GM23338 (cell line): ENCODE measurements around the gene BMP10.

Source experiments
- CTCF ChIP-seq, 2 experiments: fragments of 200-600 bp in 1 of 2; sonication (generic) in 1 of 2; conservative IDR thresholded peaks; 2 replicates each; pipeline versions ENCODE4 v1.5.1 to v1.6.1; 2016 to 2017; ENCODE audit warnings: antibody characterized with exemption in 2 of 2, low read depth in 2 of 2, mild to moderate bottlenecking in 2 of 2, moderate library complexity in 1 of 2
- EZH2 ChIP-seq: fragments of 200-600 bp; sonication (generic); IDR thresholded peaks from one replicate; pipeline ENCODE4 v1.8.0; 2017; ENCODE audit warnings: antibody characterized with exemption, mild to moderate bottlenecking, low read depth; ENCODE audit not compliant: unreplicated experiment
- EZH2phosphoT487 ChIP-seq: fragments of 200-600 bp; sonication (generic); IDR thresholded peaks from one replicate; pipeline ENCODE4 v1.8.1; 2018; ENCODE audit warnings: antibody characterized with exemption; ENCODE audit not compliant: unreplicated experiment
- JUNB ChIP-seq: IDR thresholded peaks from one replicate; pipeline ENCODE4 v1.6.1; 2016; ENCODE audit warnings: antibody characterized with exemption; ENCODE audit not compliant: unreplicated experiment
- NANOG ChIP-seq: IDR thresholded peaks from 2 replicates; pipeline ENCODE4 v1.6.1; 2016; ENCODE audit warnings: antibody characterized with exemption, borderline replicate concordance
- POLR2AphosphoS5 ChIP-seq: IDR thresholded peaks from 2 replicates; pipeline ENCODE4 v1.6.1; 2016; ENCODE audit warnings: antibody characterized with exemption, low read depth
- REST ChIP-seq: IDR thresholded peaks from one replicate; pipeline ENCODE4 v1.6.1; 2018; ENCODE audit warnings: antibody characterized with exemption; ENCODE audit not compliant: unreplicated experiment
- ZNF331 ChIP-seq: fragments of 250-450 bp; sonication (Bioruptor Pico); IDR thresholded peaks from 2 replicates; pipeline ENCODE4 v1.5.0; 2020; ENCODE audit warnings: low read depth, mild to moderate bottlenecking, moderate library complexity

GRCh38 chr2:68912111-68912510 is 40.9 kb upstream of the BMP10 start:
- no peak for TF ChIP-seq CTCF (conservative IDR thresholded peaks at IDR 0.05; ENCODE audit: low read depth in 2 of 2)
- no peak for TF ChIP-seq POLR2AphosphoS5
- TF ChIP-seq JUNB: no peak
- TF ChIP-seq EZH2: no peak
- TF ChIP-seq REST: no peak
- TF ChIP-seq EZH2phosphoT487: no peak
- TF ChIP-seq ZNF331 (CRISPR knock-in tag): no peak
- no peak for TF ChIP-seq NANOG
